HG03108 (cell line): ENCODE measurements around the gene GLRA2.
"Not testable (repeated sequence)": the region's sequence is repeated elsewhere in the genome, so short reads cannot be mapped to it uniquely, and the experiment has no call there.

ENCODE experiments used
- ATAC-seq: cut with Tn5 transposase; IDR thresholded peaks from one replicate; pipeline ENCODE4 v1.9.1; 2021; ENCODE audit warnings: moderate library complexity; ENCODE audit not compliant: unreplicated experiment

GLRA2 gene

GRCh38 chrX:14590693-14591424 lies 61.5 kb downstream of the GLRA2 start:
- ATAC-seq: no peak

GRCh38 chrX:14591976-14592375 lies 62.6 kb downstream of the GLRA2 start:
- no peak for ATAC-seq

GRCh38 chrX:14594521-14594920 lies 65.2 kb downstream of the GLRA2 start:
- no peak for ATAC-seq

- ATAC-seq: no peak
Measured at GRCh38 chrX:14598330-14598729, 69.0 kb downstream of the GLRA2 start.

GRCh38 chrX:14607446-14607985 lies 78.2 kb downstream of the GLRA2 start:
- ATAC-seq: no peak

GRCh38 chrX:14612450-14612849 lies 83.1 kb downstream of the GLRA2 start:
- not testable (repeated sequence) for ATAC-seq

DNA sequence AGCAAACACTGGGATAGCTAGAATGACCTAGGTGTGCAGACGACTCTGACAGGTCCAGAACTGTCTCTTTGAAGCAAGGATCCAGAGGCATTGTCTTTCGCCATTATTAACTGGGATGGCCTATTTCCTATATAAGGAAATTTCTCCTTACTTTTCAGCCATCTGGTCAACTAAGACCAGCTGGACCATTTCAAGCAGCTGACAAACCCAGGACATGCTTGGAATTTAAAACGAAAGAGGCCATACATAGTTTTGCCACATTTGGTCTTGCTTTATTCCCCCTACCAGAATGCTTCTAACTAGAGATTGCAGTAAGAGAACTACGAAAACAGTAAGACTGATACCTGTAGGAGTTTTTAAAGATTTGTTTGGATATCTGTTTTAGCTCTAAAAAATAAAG lies 87.0 kb downstream of the GLRA2 start:
- no peak for ATAC-seq

DNA sequence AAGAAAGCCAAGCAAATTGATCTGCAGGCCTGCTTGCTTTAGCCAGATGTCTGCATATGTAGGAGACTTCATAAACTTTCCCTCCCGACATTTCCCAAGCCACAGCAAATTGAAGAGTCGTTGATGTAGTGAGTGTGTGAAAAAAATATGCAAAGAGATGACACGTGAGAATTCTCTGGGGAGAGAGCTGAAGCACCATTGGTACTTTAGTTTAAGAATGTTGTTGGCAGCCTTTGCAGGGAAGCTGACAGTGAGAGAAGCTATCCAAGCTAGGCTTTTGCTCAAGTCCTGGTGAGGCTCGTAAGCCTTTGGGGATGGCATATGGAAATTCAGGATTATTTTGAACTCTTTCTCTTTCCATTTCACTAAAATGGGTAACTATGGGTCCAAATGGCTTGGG lies 87.5 kb downstream of the GLRA2 start:
- ATAC-seq: no peak

DNA sequence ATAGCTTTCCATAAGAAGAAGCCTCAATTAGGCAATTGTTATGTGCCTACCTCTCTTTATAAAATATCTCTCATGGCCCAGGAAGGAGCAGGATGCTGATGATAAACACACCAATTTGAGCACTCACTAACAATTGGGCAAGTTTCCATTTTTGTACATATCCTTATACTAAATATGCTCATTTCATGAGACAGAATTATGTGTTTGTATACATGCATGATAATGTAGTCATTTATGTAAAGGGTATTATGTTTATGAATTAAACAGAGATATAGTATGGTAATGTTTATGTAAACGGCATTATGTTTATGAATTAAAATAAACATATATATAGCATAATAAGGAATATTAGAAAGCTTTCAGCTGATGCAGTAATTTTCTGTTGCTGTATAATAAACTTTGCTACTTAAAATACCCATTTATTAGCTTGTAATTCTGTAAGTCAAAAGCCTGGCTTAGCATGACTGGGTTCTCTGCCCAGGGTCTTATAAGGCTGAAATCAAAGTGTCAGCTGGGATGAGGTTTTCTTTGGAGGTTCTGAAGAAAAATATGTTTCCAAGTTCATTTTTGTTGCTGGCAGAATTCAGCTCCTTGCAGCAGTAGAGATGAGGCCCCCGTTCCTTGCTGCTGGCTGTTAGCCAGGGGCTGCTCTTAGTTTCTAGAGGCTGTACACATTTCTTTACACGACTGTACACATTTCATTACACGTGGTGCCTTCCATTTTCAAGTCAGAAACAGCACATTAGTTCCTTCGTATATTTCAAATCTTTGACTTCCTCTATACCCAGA lies 89.0 kb downstream of the GLRA2 start:
- no peak for ATAC-seq

- no peak for ATAC-seq
Measured at GRCh38 chrX:14630733-14631132, 101.4 kb downstream of the GLRA2 start.

- no peak for ATAC-seq
Measured at GRCh38 chrX:14641681-14642655, 112.6 kb downstream of the GLRA2 start.

DNA sequence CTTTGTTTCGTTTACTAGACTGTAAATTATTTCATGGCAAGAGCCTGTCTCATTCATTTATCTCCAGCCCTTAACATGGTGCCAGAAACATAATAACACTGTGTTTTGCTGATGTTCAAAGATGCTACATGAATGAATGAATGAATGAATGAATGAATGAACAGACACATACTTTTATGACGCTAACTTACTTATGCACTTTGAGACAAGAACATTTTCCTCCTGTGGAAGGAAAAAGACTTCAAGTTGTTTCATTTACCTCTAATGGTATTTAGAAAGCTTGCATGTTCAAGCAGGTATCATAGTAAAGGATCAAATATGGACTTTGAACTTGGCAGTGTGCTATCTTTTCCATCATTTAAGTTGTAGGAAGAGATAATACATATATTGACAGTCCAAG lies 131.6 kb downstream of the GLRA2 start:
- no peak for ATAC-seq

GRCh38 chrX:14670819-14671218 lies 141.5 kb downstream of the GLRA2 start:
- peak; percentile 53 for ATAC-seq

DNA sequence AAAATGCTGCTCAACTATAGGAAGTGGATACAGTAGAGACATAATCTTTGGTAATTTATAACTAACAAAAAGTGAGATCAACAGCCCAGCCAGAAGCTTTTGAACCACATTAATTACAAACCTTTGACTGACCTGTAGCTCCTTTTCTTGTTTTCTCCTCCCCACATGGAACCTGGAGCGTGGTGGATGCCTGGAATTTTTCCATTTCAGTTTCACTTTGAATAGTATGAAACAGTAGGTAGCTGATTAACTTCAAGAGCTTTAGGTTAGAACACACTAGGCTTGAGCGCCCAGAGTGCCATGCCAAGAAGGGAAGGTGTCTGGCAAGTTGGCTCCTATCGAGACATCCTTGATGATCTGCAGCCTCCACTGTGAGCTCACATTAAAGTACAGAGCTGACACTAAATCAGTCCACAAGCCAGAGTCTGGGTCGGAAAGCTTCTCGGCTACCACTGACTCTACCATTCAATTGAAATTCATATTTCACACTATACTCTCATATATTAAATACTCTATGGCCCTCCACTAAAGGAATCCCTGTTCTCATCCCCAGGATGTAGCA lies 143.4 kb downstream of the GLRA2 start:
- no peak for ATAC-seq

- no peak for ATAC-seq
Measured at GRCh38 chrX:14673236-14673635, 143.9 kb downstream of the GLRA2 start.

DNA sequence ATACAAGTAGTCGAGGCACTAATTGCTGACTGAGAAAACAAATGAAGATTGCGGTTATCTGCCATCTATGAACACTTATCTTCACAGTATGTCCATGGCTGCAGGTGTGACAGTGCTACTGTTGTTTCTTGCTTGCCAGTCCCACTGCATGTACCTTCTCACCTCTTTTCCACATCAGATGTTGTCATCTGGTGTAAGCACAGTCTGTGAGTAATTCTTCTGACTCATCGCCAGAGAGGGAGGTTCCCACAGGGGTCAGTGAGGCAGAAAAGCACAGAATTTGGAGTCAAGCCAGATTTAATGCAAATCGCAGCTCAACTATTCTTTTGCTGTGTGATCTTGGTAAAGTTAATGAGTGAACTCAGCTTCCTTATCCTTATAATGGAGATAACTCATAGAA lies 144.4 kb downstream of the GLRA2 start:
- ATAC-seq: peak; percentile 89

- ATAC-seq: no peak
Measured at GRCh38 chrX:14675500-14675899, 146.2 kb downstream of the GLRA2 start.

DNA sequence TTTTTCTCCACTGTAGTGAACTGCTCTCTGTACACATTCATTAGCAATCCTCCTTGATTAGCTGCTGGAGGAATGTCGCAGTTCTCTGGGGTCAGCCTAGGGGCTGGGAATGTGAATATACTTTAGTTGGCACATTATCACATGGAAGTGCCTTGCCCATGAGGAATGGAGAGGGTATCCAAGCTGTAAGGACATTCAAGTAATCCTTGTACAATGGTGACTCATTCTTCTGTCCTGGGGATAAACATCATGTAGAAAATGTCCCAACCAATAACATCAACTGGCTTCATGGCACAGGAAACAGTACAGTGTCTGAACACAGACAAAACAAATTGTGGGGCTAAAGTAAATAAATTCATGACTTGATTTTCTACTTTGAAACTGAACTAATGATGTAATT lies 147.1 kb downstream of the GLRA2 start:
- ATAC-seq: no peak

- ATAC-seq: not testable (repeated sequence)
Measured at GRCh38 chrX:14688331-14688730, 159.0 kb downstream of the GLRA2 start.

- no peak for ATAC-seq
Measured at GRCh38 chrX:14690553-14690952, 161.2 kb downstream of the GLRA2 start.

DNA sequence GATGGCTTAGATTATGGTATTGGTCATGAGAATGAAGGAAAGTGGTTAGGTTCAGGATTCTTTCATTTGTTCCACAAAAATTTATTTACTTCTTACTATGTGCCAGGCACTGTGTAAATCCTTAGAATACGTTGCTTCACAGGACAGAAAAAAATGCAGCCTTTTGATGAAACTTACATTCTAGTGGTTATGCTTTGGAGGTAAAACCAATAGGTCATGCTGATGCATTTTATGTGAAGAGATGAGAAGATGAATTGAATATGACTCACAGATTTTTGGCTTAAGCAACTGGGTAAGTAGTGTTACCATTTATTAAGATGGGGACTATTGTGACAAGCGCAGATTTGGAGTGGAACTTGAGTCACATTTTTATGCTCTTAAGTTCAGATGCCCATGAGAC lies 165.3 kb downstream of the GLRA2 start:
- no peak for ATAC-seq
